ENCODE measurements around the gene DNM2. TPM values are rescaled to one million over a fixed set of nuclear protein-coding genes. Genes with fewer than 3 reads are reported as not detected.

DNM2 gene
- total and polyA plus RNA-seq, 9 of the 15 experiments (the other 6 are each of a cell fraction or from before 2014, with no cell fraction given) = 2.2 to 161 (median 72.6) TPM

DNA sequence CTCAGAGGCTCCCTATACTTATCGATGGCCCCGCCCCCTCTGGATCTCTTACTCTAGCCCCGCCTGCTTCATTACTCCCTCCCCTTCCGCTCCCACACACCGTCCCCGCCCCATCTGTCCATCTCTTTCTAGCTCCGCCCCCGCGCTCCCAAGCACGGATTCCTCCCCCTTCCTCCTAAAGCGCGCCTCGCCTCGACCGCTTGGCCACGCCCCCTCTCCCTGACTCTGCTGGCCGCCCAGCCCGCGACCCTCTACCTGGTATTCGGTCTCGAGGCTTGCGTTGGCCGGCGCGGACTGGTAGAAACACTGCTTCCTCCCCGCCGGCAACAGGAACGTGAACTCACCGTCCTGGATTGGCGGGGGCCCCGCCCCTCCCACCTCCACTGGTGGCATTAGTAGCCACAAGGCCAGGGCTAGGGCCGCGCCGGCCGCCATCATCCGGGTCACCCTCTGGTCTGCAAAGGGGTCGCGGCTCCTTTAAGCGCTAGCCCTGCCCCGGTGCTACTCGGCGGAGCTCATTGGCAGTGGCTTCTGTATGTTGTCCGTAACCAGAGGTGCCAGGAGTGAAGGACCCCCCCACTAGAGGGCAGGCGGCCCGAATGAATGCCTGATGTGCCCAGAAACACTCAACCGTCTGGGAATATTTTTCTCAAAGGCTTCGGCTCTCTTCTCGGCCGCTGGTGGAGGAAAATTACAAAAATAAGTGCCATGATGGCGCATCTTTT, 118.0 kb downstream of the DNM2 start, which contains the start of gene TMED1 (continued):
- TF ChIP-seq, protein P1, sequence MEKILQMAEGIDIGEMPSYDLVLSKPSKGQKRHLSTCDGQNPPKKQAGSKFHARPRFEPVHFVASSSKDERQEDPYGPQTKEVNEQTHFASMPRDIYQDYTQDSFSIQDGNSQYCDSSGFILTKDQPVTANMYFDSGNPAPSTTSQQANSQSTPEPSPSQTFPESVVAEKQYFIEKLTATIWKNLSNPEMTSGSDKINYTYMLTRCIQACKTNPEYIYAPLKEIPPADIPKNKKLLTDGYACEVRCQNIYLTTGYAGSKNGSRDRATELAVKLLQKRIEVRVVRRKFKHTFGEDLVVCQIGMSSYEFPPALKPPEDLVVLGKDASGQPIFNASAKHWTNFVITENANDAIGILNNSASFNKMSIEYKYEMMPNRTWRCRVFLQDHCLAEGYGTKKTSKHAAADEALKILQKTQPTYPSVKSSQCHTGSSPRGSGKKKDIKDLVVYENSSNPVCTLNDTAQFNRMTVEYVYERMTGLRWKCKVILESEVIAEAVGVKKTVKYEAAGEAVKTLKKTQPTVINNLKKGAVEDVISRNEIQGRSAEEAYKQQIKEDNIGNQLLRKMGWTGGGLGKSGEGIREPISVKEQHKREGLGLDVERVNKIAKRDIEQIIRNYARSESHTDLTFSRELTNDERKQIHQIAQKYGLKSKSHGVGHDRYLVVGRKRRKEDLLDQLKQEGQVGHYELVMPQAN (IDR thresholded peaks at IDR 0.05; ENCODE audit: borderline replicate concordance) = peak; percentile 41; the same call in 1 of the 2 replicates
- TF ChIP-seq MEIS2 (IDR thresholded peaks at IDR 0.05; ENCODE audit: partially characterized antibody) (peak; percentile 45), THRAP3 (IDR thresholded peaks at IDR 0.05; ENCODE audit: borderline replicate concordance) (no peak), RBFOX2 (IDR thresholded peaks at IDR 0.05; ENCODE audit: low read depth, low read length) (peak; percentile 93), RBM22 (IDR thresholded peaks at IDR 0.05; ENCODE audit: low read depth, low read length, poor library complexity, severe bottlenecking) (peak; percentile 97), MYBL2 (IDR thresholded peaks at IDR 0.05; ENCODE audit: low read depth) (no peak), MYBL2 (CRISPR knock-in tag; IDR thresholded peaks at IDR 0.05; ENCODE audit: borderline replicate concordance) (no peak)
- TF ChIP-seq, protein P2, sequence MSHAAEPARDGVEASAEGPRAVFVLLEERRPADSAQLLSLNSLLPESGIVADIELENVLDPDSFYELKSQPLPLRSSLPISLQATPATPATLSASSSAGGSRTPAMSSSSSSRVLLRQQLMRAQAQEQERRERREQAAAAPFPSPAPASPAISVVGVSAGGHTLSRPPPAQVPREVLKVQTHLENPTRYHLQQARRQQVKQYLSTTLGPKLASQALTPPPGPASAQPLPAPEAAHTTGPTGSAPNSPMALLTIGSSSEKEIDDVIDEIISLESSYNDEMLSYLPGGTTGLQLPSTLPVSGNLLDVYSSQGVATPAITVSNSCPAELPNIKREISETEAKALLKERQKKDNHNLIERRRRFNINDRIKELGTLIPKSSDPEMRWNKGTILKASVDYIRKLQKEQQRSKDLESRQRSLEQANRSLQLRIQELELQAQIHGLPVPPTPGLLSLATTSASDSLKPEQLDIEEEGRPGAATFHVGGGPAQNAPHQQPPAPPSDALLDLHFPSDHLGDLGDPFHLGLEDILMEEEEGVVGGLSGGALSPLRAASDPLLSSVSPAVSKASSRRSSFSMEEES (CRISPR knock-in tag; IDR thresholded peaks at IDR 0.05) = 0 out of 2 replicates have a peak, but pooled peaks have one; percentile 23
- TF ChIP-seq, protein P3, sequence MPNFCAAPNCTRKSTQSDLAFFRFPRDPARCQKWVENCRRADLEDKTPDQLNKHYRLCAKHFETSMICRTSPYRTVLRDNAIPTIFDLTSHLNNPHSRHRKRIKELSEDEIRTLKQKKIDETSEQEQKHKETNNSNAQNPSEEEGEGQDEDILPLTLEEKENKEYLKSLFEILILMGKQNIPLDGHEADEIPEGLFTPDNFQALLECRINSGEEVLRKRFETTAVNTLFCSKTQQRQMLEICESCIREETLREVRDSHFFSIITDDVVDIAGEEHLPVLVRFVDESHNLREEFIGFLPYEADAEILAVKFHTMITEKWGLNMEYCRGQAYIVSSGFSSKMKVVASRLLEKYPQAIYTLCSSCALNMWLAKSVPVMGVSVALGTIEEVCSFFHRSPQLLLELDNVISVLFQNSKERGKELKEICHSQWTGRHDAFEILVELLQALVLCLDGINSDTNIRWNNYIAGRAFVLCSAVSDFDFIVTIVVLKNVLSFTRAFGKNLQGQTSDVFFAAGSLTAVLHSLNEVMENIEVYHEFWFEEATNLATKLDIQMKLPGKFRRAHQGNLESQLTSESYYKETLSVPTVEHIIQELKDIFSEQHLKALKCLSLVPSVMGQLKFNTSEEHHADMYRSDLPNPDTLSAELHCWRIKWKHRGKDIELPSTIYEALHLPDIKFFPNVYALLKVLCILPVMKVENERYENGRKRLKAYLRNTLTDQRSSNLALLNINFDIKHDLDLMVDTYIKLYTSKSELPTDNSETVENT (CRISPR knock-in tag; IDR thresholded peaks at IDR 0.05) = peak; percentile 79; the same call in 1 of the 2 replicates
- TF ChIP-seq, protein P4, sequence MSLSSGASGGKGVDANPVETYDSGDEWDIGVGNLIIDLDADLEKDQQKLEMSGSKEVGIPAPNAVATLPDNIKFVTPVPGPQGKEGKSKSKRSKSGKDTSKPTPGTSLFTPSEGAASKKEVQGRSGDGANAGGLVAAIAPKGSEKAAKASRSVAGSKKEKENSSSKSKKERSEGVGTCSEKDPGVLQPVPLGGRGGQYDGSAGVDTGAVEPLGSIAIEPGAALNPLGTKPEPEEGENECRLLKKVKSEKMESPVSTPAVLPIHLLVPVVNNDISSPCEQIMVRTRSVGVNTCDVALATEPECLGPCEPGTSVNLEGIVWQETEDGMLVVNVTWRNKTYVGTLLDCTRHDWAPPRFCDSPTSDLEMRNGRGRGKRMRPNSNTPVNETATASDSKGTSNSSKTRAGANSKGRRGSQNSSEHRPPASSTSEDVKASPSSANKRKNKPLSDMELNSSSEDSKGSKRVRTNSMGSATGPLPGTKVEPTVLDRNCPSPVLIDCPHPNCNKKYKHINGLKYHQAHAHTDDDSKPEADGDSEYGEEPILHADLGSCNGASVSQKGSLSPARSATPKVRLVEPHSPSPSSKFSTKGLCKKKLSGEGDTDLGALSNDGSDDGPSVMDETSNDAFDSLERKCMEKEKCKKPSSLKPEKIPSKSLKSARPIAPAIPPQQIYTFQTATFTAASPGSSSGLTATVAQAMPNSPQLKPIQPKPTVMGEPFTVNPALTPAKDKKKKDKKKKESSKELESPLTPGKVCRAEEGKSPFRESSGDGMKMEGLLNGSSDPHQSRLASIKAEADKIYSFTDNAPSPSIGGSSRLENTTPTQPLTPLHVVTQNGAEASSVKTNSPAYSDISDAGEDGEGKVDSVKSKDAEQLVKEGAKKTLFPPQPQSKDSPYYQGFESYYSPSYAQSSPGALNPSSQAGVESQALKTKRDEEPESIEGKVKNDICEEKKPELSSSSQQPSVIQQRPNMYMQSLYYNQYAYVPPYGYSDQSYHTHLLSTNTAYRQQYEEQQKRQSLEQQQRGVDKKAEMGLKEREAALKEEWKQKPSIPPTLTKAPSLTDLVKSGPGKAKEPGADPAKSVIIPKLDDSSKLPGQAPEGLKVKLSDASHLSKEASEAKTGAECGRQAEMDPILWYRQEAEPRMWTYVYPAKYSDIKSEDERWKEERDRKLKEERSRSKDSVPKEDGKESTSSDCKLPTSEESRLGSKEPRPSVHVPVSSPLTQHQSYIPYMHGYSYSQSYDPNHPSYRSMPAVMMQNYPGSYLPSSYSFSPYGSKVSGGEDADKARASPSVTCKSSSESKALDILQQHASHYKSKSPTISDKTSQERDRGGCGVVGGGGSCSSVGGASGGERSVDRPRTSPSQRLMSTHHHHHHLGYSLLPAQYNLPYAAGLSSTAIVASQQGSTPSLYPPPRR (CRISPR knock-in tag; IDR thresholded peaks at IDR 0.05; ENCODE audit: borderline replicate concordance) = no peak
- TF ChIP-seq, protein P5, sequence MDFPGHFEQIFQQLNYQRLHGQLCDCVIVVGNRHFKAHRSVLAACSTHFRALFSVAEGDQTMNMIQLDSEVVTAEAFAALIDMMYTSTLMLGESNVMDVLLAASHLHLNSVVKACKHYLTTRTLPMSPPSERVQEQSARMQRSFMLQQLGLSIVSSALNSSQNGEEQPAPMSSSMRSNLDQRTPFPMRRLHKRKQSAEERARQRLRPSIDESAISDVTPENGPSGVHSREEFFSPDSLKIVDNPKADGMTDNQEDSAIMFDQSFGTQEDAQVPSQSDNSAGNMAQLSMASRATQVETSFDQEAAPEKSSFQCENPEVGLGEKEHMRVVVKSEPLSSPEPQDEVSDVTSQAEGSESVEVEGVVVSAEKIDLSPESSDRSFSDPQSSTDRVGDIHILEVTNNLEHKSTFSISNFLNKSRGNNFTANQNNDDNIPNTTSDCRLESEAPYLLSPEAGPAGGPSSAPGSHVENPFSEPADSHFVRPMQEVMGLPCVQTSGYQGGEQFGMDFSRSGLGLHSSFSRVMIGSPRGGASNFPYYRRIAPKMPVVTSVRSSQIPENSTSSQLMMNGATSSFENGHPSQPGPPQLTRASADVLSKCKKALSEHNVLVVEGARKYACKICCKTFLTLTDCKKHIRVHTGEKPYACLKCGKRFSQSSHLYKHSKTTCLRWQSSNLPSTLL (IDR thresholded peaks at IDR 0.05) = no peak
